Measurements from ENCODE around the gene ABCA3.

DNA sequence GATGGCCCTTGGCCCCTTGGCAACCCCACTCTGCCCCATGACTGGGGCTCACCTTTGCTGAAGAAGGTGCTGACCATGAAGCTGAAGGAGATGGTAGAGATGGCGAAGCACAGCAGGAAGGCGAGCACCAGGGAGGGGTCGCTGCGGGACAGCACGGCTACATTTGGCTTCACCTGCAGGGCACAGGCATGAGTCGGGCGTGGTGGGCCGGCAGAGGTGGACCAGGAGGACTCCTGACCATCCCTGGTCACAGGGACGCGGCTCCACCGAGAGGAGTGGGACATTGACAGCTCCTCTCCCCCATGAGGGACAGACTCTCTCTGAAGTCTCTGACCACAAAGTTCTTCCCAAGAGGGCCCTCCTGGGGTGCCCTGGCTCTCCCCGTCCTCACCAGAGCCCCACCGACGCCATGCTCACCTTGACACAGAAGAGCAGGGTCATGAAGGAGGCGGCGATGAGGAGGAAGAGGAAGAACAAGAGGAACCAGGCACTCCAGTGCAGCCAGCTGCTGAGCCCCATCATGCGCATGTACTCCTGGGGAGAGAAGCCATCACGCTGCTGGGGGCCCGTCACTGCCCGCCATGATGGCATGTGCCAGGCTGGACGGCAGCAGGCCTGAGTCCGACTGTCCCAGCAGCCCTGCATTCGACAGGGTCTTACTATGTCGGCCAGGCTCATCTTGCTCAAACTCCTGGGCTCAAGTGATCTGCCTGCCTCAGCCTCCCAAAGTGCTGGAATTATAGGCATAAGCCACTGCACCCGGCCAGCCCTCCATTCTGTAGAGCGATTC lies 23.1 kb downstream of the ABCA3 start:
- no peak for TF ChIP-seq CTCF (IDR thresholded peaks at IDR 0.05)
- TF ChIP-seq POLR2A (IDR thresholded peaks at IDR 0.05), result no peak
- no peak for TF ChIP-seq EP300 (IDR thresholded peaks at IDR 0.05)

All from tibial nerve (tissue), 4 donors.